HS-27A (cell line): ENCODE measurements around the gene KIF20B.

Experiments
- DNase-seq: peaks from one replicate; pipeline ENCODE4 v3.0.0-alpha.2; 2012; ENCODE audit warnings: low read depth, missing footprints

The KIF20B gene, protein sequence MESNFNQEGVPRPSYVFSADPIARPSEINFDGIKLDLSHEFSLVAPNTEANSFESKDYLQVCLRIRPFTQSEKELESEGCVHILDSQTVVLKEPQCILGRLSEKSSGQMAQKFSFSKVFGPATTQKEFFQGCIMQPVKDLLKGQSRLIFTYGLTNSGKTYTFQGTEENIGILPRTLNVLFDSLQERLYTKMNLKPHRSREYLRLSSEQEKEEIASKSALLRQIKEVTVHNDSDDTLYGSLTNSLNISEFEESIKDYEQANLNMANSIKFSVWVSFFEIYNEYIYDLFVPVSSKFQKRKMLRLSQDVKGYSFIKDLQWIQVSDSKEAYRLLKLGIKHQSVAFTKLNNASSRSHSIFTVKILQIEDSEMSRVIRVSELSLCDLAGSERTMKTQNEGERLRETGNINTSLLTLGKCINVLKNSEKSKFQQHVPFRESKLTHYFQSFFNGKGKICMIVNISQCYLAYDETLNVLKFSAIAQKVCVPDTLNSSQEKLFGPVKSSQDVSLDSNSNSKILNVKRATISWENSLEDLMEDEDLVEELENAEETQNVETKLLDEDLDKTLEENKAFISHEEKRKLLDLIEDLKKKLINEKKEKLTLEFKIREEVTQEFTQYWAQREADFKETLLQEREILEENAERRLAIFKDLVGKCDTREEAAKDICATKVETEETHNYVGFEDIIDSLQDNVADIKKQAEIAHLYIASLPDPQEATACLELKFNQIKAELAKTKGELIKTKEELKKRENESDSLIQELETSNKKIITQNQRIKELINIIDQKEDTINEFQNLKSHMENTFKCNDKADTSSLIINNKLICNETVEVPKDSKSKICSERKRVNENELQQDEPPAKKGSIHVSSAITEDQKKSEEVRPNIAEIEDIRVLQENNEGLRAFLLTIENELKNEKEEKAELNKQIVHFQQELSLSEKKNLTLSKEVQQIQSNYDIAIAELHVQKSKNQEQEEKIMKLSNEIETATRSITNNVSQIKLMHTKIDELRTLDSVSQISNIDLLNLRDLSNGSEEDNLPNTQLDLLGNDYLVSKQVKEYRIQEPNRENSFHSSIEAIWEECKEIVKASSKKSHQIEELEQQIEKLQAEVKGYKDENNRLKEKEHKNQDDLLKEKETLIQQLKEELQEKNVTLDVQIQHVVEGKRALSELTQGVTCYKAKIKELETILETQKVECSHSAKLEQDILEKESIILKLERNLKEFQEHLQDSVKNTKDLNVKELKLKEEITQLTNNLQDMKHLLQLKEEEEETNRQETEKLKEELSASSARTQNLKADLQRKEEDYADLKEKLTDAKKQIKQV (N-terminal part only)

DNA sequence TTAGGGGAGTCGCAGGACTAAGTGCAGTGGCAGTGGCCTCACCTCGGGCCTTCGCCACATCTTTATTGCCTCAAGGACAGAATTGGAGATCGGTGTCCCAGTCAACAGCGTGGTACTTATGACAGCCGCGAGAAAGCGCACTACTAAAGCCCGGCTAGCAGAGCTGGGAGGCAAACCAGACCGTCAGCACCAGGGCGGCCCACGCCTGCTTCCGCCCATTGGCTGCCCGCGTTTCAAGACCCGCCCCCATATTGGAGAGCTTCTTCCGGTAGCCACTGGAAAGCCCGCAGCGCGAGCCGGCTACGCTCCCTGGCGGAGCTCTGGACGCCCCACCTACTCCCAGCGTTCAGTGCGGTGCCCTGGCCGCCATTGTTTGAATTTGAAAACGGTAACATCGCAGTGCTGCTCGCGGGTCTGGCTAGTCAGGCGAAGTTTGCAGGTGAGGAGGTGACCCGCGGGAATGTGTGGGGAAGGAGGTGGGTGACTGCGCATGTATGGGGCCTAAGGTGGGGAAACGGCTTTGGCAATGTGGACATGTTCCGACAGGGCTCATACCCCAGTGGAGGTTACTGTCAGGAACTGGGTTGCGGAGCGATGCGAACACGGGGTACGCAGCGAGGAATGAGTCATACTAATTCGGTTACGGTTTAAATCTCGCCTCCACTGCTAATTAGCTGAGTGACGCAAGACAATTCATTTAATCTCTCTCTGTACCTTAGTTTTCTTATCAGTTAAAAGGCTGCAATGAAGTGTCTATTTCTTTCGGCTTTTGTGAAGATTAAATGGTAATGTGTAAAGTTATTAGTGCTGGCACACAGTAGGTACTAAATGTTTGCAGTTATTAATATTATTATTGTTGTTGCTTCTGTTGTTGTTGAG, at the start of gene KIF20B:
KIF20B (plus strand) TSS at position 349 of the 879 bp plus-strand sequence. CDS start 3,705 bp downstream, outside the sequence.
- DNase-seq, result peak; percentile 71

DNA sequence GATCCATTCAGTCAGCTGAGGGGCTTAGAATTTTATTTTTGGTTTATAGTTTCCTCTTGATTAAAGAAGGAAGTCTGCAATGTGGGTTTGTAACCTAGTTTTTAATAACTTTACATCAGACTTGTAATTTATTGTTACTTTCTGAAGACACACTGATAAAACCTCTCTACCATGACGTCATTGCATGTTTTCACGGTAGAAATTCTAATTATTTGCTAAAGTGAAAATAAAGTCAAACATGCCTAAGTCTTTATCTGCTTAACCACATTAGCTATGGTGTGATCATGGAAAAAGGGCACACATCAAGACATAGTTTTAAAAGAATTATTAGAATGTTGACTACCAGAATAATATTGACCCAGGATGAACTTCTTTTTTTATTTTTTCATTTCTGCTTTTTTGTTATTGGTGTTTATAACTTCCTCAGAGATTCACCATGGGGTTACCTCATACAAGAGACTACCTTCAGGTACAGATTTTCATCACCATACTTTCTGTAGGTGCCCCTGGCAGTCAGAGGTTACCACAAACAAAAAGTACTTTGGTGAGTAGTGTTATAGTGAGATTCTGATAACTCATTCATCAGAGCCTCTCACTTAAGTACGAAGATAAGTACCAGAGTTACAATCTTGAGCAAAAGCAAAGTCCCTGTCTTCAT, 49.3 kb upstream of the KIF20B start:
- no peak for DNase-seq

DNA sequence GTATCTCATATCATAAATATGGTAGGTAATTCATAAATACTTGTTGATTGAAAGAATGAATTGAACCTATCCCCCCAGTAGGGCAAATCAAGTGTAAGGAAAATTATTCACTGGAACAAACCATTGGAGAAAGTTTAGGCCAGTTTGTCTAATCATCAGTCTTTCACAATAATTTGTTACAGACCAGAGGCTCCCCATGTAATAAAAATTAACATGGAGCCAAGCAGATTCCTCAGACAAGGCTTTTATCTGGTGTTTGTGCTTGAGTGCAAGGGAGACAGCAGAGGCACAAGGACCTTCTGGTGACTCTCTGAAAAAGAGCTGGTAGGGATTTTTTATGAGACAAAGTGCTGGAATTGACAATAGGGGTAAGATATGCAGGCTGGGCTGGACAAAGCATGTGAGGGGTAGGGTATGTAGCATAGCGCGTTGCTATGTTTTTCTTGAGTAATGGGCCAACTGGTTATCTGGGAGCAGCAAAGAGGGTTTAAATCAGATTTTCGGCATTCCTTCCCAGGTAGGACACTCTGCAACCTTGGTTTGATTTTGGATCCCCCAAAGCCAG, 48.5 kb upstream of the KIF20B start:
- no peak for DNase-seq

DNA sequence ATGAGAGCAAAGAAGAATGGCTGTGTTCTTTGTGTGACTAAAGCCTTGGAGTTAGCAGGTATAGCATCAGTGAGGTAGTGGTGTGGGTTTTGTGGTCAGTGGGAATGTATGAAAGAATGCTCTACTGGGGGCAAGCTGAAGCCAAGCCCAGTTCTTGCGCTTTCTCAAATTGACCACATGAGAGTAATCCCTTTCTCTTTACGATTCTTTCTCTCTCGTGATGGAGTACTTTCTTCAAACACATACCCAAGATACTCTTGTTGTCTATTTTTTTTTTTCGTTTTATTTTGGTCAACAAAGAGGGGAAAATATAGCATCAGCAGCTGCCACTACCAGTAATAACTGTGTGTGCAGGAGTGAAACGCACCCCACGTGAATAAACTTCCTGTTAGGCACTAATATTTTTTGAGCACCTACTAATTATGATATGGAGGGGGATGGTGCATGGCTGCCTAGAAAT, 48.0 kb upstream of the KIF20B start:
- no peak for DNase-seq

DNA sequence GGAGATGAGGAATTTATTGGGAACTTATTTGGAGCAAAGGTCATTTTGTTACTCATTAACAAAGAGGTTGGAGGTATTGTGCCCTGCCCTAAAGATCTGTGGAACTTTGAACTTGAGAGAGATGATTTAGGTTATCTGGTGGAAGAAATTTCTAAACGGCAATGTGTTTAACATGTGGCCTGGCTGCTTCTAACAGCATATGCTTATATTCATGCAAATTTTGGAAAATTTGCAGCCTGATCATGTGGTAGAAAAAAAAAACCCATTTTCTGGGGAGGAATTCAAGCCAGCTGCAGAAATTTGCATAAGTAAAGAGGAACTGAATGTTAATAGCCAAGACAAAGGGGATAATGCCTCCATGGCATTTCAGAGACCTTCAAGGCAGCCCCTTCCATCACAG, 45.7 kb upstream of the KIF20B start:
- no peak for DNase-seq

DNA sequence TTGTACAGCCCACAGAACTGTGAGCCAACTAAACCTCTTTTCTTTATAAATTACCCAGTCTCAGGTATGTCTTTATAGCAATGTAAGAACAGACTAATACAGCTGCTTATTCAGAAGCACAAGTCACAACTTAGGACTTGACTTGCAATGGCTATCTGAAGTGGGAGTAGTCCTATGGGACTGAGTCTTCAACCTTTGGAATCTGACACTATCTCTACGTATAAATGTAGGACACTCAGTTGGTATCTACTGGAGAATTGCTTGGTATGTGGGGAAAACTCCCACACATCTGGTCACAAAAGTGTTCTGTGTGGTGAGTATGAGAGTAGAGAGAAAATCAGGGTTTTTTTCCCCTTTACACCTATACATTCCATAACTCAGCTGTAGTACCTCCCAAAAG, 44.1 kb upstream of the KIF20B start:
- no peak for DNase-seq

DNA sequence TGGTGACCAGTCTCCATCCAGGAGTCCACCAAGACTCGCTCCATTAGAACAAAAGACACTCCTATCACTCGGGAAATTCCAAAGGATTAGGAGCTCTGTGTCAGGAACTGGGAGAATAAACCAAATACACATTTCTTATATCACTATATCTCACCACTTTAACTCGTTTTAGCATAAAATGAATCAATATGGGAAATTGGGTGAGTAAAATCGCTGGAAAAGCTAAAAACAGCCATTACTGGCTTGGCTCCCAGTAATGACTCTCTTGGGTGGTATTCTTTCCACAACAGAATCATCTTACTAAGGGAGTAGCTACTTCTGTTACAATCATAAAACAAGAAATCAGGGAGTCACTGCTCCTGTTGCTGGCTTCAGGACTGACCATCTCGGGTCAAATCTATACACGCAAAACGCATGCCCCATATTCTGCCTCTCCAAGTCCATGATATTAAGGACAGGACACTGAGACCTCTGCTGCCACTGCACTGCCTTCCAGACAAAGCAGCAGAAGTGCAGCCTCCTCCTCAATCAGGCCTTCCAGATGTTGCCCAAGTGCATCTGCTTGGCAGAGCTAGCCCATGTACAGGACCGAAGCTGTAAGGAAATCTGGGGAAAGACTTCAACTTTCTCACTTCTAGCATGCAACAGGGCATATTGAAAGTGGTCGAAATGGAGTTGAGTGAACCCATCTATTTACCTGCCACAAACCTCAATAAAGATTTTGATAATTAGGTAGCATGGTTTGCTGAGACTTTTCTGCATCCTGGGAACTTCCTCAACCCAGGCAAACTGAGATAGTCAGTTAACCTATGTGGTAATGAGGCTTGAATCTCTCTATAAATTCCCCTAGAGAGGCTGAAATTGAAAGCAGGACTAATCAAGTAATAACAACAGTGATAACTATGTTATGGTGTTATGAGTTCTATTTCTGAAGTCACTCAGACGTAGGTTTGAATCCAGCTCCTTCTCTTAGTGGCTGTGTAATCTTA, 42.0 kb upstream of the KIF20B start:
- peak; percentile 47 for DNase-seq

DNA sequence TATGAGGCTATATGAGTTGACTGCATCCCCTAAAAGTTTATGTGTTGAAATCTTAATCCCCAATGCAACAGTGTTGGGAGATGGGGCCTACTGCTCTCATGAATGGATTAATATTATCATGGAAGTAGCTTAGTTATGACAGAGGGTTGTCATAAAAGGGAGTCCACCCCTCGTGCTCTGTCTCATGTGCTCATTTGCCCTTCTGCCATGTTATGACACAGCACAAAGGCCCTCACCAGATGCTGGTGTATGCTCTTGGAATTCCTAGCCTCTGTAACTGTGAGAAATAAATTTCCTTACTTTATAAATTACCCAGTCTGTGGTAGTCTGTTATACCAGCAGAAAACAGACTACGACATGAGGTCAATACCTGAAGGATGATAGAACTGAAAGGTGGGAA, 38.8 kb upstream of the KIF20B start:
- no peak for DNase-seq

DNA sequence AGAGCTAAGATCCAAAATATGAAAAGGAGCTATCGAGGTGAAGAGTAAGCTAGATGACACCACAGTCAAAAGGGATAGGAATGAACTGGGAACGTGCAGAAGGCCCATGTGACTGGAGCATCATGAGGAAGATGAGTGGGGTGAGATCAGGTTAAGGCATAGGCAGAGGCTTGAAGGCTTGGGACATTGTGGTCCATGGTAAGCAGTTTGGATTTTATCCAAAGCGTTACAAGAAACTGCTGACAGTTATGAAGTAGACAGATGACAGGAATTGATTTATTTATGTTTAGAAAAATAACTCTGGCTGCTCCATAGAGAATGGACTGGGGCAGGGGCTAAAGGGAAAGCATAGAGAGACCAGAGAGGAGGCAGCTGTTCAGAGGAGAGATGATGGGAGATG, 38.2 kb upstream of the KIF20B start:
- DNase-seq, result no peak

DNA sequence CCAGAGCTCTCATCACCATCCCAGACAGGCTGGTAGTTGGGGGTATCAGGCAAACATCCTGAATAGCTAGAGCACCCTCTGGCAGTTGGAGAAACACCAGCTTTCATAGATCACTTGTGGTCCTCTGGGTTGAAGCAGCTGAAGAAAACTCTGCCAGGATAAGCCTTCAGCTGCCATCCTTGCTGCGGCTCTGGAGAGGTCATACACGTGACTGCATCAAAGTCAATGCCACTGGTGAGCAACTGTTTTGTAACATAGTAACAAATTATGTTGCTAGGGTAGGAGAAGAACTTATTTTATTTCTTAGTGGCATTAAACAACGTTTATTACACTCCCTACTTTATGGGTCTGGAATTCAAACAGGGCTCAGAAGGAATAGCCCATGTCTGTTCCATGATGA, 37.2 kb upstream of the KIF20B start:
- no peak for DNase-seq

DNA sequence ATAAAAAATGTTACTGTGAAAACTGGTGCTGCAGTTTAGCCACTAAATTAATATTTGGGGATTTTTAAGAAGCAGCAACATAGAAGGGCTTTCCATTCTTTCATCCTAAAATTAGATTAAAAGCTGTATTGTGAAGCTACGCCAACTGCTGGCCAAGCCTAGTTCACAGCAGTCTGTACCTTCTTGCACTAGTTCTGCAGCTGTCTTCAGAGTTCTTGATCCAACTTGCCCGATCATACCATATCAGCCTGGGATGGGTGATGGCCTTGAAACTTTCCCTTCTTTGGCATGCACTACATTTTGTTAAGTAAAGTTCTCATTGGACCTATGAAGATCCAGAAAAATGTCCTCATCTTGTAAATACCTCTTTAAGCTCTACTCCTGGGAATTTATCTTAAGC, 36.1 kb upstream of the KIF20B start:
- no peak for DNase-seq

DNA sequence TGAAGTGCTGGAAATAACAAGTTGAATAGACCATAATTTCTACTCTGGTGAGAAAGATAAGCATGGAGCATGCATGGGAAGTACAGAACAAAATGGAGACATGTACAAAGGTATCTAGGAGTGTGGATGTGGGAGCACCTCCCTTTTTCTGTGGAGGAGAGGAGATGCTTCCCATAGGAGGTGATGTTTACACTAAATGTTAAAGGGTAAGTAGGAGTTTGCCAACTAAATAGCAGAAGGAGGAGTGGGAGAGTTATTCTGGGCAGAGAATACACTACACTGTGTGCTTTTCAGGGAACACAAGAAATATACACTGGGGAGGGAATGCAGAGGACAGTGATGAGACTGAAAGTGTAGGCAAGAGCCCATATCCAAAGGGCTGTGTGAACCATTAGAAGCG, 35.3 kb upstream of the KIF20B start:
- no peak for DNase-seq

DNA sequence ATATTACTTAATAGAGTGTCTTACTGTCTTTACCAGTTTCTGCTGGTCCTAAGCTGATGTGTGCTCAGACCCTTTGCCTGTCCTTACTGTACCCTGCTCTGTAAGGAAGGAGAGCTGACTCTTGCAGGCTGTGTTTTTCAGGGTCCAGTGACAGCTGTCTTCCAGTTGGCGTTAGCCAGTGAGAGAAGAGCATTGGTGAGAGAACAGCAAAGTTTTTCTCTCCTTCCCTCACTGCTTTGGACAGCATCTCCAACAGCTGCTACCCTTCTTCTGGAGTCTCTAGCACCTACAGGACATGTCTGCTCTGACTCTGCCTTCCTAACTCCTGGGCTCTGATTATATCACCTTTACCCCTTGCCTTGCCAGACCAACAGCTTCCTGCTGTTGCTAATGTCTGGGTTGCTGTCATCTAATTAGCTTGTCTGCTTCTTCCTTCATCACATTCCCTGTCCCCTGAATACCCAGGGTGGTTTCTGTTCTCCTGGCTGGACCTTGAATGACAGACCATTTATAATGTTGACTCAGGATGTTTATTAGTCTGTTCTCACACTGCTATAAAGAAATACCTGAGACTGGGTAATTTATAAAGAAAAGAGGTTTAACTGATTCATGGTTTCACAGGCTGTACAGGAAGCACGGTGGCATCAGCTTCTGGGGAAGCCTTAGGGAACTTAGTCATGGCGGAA, 32.9 kb upstream of the KIF20B start:
- DNase-seq, result no peak

DNA sequence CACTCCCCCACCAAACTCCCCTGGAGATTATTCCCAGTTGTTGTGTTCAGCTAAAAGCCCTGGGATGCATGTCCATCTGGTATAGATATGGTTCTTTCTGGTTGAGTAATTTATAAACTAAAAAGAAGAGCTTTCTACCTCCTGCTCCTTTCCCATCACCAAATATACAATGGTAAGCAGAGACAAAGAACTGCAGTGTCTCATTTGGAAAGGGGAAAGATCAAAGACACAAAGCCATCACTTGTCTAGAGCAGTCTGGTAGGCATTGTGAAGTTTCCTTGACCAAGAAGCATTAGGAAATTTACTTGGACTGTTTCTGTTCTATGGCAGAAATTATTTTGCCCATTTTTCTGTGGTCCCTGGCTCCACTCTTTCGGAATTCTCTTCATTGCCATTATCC, 31.4 kb upstream of the KIF20B start:
- DNase-seq, result no peak

DNA sequence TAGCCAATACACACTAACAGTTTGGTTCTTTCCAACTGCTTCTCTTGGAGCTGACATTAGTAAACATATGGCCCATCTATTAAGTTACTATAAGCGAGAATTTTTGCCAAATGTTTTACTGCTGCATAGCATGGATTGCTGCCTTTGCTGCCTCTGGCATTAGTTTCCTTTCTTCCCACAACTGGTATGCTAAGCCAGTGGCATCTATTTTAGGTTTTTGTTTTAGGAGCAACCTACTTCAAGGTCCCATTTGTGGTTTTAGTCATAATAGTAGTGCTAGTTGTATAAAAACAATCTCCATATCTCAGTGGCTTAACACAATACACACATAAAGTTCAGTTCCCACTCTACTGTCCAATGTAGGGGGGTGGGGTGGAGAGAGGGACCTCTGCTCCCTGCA, 30.5 kb upstream of the KIF20B start:
- DNase-seq, result no peak

DNA sequence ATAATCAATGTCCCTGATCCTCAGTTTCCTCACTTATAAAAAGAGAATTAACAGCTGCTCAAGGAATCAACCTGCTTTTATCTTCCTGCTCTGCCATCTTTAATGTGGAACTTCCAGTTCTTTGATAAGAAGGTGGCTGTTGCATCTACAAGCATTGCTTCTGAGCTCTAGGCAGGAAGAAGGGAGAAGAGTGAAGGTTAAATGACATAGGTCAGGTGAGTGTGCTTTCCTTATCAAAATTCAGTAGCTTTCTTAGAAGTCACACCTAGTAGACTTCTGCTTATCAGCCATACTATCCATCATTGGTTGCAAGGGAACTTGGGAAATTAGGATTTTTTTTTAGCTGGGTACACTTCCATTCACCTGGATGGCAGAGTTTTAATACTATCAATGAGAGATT, 24.0 kb upstream of the KIF20B start:
- no peak for DNase-seq

DNA sequence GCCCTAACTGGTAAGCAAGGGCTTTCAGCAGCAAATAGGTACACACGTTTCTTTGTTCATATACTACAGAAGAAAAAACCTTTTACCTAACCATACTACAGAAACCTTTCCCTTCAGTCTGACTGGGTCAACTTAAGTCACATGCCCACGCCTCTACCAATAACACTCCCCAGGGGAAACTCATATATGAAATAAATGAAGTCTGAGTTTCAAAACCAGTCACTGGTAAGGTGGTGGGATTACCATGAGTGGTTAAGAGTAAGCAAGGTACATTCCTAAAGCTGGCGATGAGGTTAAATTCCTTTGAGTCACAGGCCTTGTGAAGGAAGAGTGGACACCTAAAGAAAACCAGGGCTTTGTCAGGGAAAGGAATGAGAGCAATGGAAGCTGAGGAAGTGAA, 21.4 kb upstream of the KIF20B start:
- DNase-seq, result no peak

DNA sequence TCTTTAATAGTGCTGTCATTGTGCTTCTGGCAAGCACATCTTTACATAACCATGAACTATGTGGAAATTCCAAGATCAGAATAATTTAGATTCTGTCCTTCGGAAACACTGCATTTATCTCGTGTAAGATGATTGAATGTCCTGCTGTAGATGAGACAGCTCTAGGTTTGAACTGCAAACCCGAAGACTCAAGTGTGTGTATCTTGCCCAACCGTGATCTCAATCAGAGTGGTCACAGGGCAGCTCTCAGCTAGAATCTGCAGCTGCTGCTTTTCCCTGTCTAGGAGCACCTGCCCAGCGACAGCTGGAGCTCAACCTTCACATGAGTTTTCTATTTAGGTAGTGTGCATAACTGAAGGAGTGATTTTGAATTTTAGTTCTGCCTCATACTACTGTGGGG, 17.5 kb upstream of the KIF20B start:
- DNase-seq, result no peak

DNA sequence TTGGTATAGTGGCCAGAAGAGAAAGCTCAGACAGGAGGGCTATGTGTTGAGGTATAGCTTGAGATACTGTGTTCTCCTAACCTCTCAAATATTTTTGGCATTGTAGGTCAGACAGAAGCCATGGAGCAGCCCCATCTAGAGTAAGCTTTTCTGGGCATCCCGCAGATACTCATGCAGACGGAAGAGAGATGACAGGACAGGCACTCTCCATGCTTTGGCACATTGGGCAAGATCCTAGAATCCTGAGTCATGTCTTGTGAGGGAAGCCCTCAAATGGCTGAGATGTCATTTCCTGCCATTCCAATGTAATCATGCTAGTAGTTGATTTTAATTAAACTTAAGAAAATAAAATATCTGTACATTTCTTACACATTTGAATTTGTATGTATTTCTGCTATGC, 16.8 kb upstream of the KIF20B start:
- DNase-seq, result no peak
